Stimulated activated CD4-positive, alpha-beta T cell treated with anti-CD3 and anti-CD28 coated beads, Interleukin-1b, Interleukin-23, amount 100 ng/mL, for 4 hours (primary cell): Measurements from ENCODE around the gene C4A.
"Not testable (repeated sequence)": the region's sequence is repeated elsewhere in the genome, so short reads cannot be mapped to it uniquely, and the experiment has no call there.

Experiments used
- DNase-seq, 2 donors: peaks; one replicate each; pipeline ENCODE4 v3.0.0-alpha.2; 2020; ENCODE audit warnings: low read depth in 2 of 2

Gene C4A

GRCh38 chr6:31979238-31979898, 2.5 kb upstream of the C4A start:
- DNase-seq = no peak

- DNase-seq = not testable (repeated sequence)
Observed at GRCh38 chr6:31980195-31980876, 1.5 kb upstream of the C4A start.

- DNase-seq = not testable (repeated sequence)
Observed at GRCh38 chr6:31980998-31981397, 859 bp upstream of the C4A start.

GRCh38 chr6:31989363-31989762, 7.5 kb downstream of the C4A start:
- DNase-seq = not testable (repeated sequence)

GRCh38 chr6:31994421-31994820, 12.6 kb downstream of the C4A start:
- not testable (repeated sequence) for DNase-seq

GRCh38 chr6:31996385-31996784, 14.5 kb downstream of the C4A start:
- not testable (repeated sequence) for DNase-seq

GRCh38 chr6:32002546-32003268, 20.9 kb downstream of the C4A start:
- not testable (repeated sequence) for DNase-seq

- DNase-seq = not testable (repeated sequence)
Observed at GRCh38 chr6:32003301-32003700, 21.4 kb downstream of the C4A start.

- DNase-seq = not testable (repeated sequence)
Observed at GRCh38 chr6:32004393-32004792, 22.5 kb downstream of the C4A start.

GRCh38 chr6:32004864-32005537, 23.1 kb downstream of the C4A start:
- not testable (repeated sequence) for DNase-seq

GRCh38 chr6:32005538-32005880, 23.7 kb downstream of the C4A start:
- not testable (repeated sequence) for DNase-seq

GRCh38 chr6:32005991-32006529, 24.2 kb downstream of the C4A start:
- DNase-seq = not testable (repeated sequence)

- DNase-seq = not testable (repeated sequence)
Observed at GRCh38 chr6:32007086-32007485, 25.2 kb downstream of the C4A start.

- DNase-seq = not testable (repeated sequence)
Observed at GRCh38 chr6:32008037-32008436, 26.2 kb downstream of the C4A start.

- not testable (repeated sequence) for DNase-seq
Observed at GRCh38 chr6:32008616-32009015, 26.8 kb downstream of the C4A start.

GRCh38 chr6:32009537-32009936, 27.7 kb downstream of the C4A start:
- not testable (repeated sequence) for DNase-seq

GRCh38 chr6:32010856-32011530, 29.1 kb downstream of the C4A start:
- not testable (repeated sequence) for DNase-seq

GRCh38 chr6:32012941-32013617, 31.2 kb downstream of the C4A start:
- not testable (repeated sequence) for DNase-seq

GRCh38 chr6:32013738-32014137, 31.9 kb downstream of the C4A start:
- not testable (repeated sequence) for DNase-seq

GRCh38 chr6:32014547-32014946, 32.7 kb downstream of the C4A start, which contains the start of gene C4B:
Gene C4B (plus strand): TSS chr6:32014795. CDS start chr6:32014846, 51 bp downstream.
- not testable (repeated sequence) for DNase-seq
